GM19395 (cell line): Measurements from ENCODE around the gene MMP13.
"Not testable (repeated sequence)": the region's sequence is repeated elsewhere in the genome, so short reads cannot be mapped to it uniquely, and the experiment has no call there.

Experiments used
- ATAC-seq: cut with Tn5 transposase; IDR thresholded peaks from one replicate; pipeline ENCODE4 v1.9.1; 2021; ENCODE audit warnings: mild to moderate bottlenecking, moderate library complexity; ENCODE audit not compliant: unreplicated experiment

The MMP13 gene

DNA sequence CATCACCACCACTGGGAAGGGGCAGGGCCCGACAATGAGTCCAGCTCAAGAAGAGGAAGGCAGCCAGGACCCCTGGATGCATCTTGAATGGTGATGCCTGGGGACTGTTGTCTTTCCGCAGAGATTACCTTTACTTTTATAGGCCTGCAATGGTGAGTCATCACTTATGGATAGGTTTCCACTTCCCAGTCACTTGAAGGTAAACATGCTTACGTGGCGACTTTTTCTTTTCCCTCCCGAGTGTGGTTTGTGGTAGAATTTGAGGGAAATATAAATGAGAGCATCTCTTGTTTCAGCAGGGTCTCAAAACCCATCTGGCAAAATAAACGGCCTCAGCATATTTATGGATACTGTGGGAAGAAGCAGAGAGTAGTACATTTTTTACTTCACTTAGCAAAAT, at the start of gene MMP13:
MMP13 (minus strand) TSS at position 109 of the 400 bp plus-strand sequence; CDS start at position 82, 27 bp downstream.
- no peak for ATAC-seq

GRCh38 chr11:103004234-103004633, 48.7 kb upstream of the MMP13 start:
- ATAC-seq, result peak; percentile 59

- ATAC-seq, result no peak
Observed at GRCh38 chr11:102994105-102994504, 38.6 kb upstream of the MMP13 start.

- ATAC-seq, result no peak
Observed at GRCh38 chr11:102991776-102992175, 36.2 kb upstream of the MMP13 start.

DNA sequence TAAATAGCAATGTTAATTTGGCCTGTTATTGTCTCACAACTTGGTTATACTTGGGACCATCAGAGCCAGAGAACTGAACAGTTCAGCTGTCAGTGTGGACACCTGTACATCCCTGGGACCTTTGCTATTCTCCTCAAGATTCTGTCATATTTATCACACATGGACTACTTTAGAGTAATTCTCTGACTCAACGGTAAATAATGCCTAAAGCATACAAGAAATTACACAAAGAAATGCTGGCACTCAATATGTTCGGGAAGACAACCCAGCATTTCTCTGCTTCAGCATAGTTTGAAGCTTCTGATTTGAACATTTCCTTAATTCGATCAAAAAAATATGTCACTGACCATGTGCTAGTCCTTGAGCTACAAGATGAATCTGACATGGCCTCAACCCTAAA, 34.6 kb upstream of the MMP13 start:
- no peak for ATAC-seq

- ATAC-seq, result no peak
Observed at GRCh38 chr11:102989379-102990047, 34.0 kb upstream of the MMP13 start.

DNA sequence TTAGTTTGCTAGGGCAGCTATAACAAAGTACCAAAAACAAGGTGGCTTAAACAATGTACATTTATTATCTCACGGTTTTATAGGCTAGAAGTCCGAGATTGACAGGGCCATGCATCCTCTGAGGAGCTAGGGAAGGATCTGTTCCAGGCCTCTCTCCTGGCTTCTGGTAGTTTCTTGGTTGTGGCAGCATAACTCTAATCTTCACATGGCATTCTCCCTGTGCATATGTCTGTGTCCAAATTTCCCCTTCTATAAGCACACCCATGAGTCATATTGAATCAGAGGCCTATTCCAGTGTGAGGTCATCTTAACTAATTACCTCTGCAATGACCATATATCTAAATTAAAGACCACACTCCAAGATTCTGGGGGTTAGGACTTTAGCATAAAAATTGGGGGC, 31.3 kb upstream of the MMP13 start:
- no peak for ATAC-seq

- ATAC-seq, result no peak
Observed at GRCh38 chr11:102985850-102986249, 30.3 kb upstream of the MMP13 start.

DNA sequence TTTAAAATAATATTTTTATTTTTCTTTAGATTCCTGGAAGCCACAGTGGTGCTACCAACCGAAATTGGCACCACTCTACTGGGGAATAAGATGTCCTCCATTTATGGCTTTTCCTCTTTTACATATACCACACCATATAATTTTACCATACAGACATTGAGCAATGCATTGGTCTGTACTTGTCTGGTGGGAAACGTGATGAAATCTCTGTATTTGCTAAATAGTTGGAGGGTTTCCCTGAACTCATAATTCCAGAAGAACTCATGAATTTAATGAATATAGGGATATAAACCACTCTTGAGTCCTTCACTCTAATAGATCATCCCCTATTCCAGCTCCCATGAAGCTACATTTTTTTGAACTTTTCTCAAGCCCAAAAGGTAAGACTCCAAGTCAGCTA, 28.0 kb upstream of the MMP13 start:
- no peak for ATAC-seq

DNA sequence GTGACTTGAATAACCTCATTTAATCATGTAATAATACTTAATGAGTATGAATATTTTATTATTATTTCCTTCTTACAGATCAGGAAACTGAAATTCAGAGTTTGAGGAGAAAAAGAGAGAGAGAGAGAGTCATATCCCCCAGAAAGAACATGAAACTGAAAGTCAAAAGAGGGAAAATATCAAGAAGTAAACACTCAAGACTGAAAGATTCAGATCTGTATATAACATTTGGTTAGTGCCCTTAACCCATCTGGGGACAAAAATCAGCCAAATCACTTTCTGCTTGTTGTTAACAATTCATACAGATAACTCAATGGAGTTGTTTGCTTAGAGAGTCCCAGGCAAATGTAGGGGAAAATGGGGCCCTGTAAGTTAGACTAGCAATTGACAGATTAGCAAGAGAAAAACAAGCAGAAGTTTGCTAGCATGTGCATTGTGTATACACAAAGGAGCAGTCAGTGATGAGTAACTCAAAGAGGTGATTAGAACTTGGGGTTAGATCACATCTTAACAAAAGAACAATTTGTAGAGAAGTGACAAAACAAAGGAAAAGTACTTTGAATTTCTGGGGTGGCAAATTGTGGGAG, 25.9 kb upstream of the MMP13 start:
- ATAC-seq, result peak; percentile 86

DNA sequence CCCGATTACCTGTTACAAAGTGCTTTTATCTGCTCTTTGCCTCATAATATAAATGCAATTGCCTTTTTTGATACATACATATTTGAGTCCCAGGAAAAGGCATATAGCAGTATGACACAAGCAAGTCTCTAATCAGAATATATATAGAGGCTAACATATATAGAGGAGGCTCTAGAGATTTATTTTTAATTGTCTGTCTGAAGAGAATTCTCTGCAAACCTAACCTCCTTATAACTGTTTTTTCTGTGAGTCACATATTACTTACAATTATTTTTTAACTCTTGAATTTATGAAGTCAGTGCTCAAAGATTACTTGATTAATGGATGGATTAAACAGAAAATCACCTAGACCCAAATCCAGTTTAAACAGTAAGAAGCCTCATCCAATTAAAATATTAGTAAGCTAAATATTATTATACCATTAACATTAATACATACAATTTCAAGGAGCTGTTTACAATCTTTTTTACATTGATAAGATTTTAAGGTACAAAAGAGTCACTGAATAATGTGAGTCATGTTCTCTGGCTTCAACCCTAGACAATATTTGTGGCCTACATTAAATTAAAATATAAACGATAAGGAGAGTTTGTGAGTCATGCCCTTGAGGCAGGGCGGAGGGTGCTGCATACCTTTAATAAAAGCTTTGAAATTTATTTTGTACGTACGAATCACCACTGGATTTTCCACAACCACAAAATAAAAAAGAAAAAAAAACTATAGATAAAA, 19.2 kb upstream of the MMP13 start:
- no peak for ATAC-seq

DNA sequence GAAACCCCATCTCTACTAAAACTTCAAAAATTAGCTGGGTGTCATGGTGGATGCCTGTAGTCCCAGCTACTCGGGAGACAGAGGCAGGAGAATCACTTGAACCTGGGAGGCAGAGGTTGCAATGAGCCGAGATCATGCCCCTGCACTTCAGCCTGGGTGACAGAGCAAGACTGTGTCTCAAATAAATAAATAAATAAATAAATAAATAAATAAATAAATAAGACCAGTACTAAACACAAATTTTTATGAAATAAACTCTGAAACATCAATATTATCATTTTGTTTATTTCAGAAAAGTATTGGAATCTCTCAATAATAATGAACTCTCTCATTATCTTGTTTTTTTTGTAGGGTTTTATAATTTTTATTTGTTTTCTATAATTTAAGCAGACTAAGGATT, 18.2 kb upstream of the MMP13 start:
- ATAC-seq, result not testable (repeated sequence)

GRCh38 chr11:102972853-102973252, 17.3 kb upstream of the MMP13 start:
- no peak for ATAC-seq

GRCh38 chr11:102971766-102972165, 16.2 kb upstream of the MMP13 start:
- ATAC-seq, result no peak

DNA sequence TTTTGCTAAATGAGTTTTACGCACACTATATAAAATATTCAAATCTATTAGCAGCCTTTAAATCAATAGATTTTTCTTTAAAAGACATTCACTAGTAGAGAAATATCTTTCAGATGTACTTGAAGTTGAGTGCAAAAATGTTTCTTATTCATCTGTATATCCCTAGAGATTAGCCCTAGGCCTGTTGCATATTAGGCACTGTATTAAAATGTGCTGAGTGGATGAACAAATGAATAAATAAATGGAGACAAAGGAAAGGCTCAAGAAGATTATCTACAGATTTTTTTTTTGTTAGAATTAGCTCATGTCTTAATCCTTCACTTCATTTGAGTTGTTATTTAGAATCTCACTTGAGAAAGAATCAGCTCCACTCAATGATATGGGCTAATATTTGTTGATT, 12.0 kb upstream of the MMP13 start:
- ATAC-seq, result no peak

- no peak for ATAC-seq
Observed at GRCh38 chr11:102966011-102966410, 10.5 kb upstream of the MMP13 start.

DNA sequence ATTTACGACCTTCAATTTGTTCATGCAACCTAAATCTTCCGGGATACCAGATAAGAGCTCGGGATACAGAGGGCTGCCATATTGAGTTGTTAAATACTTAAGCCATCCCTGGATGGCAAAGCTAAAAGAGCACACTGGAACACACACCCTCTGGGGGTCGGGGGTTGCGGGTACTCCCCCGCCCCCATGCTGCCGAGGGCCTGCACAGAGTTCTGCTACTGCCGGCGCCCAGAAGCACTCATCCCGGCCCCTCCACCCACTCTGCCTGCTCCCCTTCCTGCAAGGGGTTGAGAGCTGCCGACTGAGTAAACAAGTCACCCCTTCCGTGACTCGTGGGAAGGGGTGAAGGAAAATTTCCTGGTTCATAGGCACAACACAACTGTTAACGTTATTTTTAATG, 9.3 kb upstream of the MMP13 start:
- ATAC-seq, result no peak

DNA sequence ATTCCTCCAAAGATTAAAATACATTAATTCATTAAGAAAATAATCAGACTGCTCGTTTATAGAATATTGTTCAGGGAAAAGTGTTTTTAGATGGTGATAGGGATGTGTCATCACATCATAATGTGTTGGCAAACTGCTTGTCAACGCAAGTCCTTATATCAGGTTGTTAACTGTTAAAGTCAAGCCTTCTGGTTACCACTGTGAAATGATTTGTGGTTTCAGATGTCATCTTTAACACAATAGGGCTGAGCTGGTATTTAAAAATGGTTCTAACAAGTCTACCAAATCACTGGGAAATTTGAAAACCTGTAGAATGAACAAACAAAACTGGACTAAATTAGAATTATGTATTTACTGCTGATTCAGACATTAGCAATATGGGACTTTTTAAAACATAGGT, 2.4 kb upstream of the MMP13 start:
- ATAC-seq, result no peak

DNA sequence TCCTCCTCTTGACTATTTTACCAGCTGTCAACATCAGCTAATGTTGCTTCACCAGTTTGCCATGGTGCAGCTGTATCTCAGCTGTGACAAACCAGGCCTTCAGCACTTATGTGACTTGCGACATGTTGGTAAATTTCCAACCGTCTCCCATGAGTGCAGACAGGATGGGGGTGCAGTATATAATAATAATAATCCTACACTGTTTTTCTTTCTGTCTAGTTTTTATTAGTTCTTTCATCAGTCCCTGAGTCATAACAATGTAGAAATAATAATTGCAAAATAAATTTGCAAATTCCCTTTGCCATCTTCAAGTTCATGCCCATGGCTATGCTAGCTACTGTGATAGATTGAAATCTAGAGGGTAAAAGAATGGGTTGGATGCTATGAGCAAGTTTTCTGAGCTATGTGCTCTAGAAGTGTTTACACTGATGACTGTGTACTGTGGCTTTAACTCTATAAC, 4.9 kb downstream of the MMP13 start:
- no peak for ATAC-seq

GRCh38 chr11:102946237-102946636, 9.3 kb downstream of the MMP13 start:
- no peak for ATAC-seq

GRCh38 chr11:102940714-102941588, 14.6 kb downstream of the MMP13 start:
- ATAC-seq, result peak; percentile 78
